HG03342 (cell line): ENCODE data around the gene TMEM234.

Experiments
- ATAC-seq: cut with Tn5 transposase; IDR thresholded peaks from one replicate; pipeline ENCODE4 v1.9.1; 2021; ENCODE audit warnings: mild to moderate bottlenecking, moderate library complexity; ENCODE audit not compliant: unreplicated experiment

Gene TMEM234

GRCh38 chr1:32180186-32181060 lies 41.7 kb downstream of the TMEM234 start:
- no peak for ATAC-seq

- peak; percentile 80 for ATAC-seq
Measured at GRCh38 chr1:32179443-32180185, 42.5 kb downstream of the TMEM234 start, which contains the start of gene TXLNA. Gene TXLNA, plus strand, starts transcription at chr1:32179675. Its CDS starts 671 bp downstream, at chr1:32180346.

- no peak for ATAC-seq
Measured at GRCh38 chr1:32179193-32179442, 43.0 kb downstream of the TMEM234 start.

GRCh38 chr1:32178380-32179192 lies 43.6 kb downstream of the TMEM234 start:
- no peak for ATAC-seq

GRCh38 chr1:32172621-32173245 lies 49.4 kb downstream of the TMEM234 start:
- no peak for ATAC-seq

- ATAC-seq: no peak
Measured at GRCh38 chr1:32170991-32171390, 51.2 kb downstream of the TMEM234 start.
